Measurements from ENCODE around the gene EID3.
"Not testable (repeated sequence)": the region's sequence is repeated elsewhere in the genome, so short reads cannot be mapped to it uniquely, and the experiment has no call there.

The EID3 gene

DNA sequence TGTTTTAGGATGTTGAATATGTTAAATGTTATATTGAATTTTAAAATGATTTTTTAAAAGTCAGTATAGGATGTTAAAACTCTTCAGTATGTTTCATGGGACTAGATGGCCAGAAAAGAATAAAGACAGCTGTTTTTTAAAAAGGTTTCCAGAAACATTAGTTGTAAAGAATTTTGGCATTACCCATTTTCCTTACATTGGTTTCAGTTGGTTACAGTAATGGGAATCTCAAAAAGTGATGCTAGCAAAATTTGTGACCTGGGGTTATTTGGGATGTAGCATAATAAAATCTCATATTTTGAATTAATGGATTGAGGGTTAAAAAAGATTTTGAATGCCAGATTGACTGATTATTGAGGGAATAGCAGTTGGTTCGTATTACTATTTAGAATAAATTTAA is 25.3 kb downstream of the EID3 start:
- Histone ChIP-seq H3K79me2 (ENCODE audit: insufficient read depth, low read length) (0 out of 2 replicates have a peak, but pooled peaks cover 5% of the 10 kb centered on the region), H3K27me3 (ENCODE audit: low read length) (no peaks in the 10 kb centered on the region), H3K4me2 (ENCODE audit: low read depth, low read length, poor library complexity, severe bottlenecking) (no peak overlapping the region), H3K9ac (ENCODE audit: low read length) (no peak overlapping the region), H3K36me3 (ENCODE audit: low read length) (peaks cover 45% of the 10 kb centered on the region), H3K9me3 (ENCODE audit: insufficient read depth, low read length) (no peaks in the 10 kb centered on the region), H3F3A (ENCODE audit: insufficient read depth) (peaks cover 4% of the 10 kb centered on the region; the same call in 1 of the 2 replicates), H2AFZ (ENCODE audit: low read depth, low read length, severe bottlenecking) (no peak overlapping the region), H3K4me3 (ENCODE audit: insufficient read depth, low read length, poor library complexity, severe bottlenecking) (no peak overlapping the region), H3K9me2 (replicated peaks; ENCODE audit: insufficient read depth, low read length) (no peaks in the 10 kb centered on the region), H4K20me1 (ENCODE audit: low read depth, low read length) (0 out of 2 replicates have a peak, but pooled peaks cover 2% of the 10 kb centered on the region), H3K27ac (ENCODE audit: low read depth, low read length) (no peak overlapping the region)
- TF ChIP-seq EZH2phosphoT487 (conservative IDR thresholded peaks at IDR 0.05; ENCODE audit: low read length), result no peak

DNA sequence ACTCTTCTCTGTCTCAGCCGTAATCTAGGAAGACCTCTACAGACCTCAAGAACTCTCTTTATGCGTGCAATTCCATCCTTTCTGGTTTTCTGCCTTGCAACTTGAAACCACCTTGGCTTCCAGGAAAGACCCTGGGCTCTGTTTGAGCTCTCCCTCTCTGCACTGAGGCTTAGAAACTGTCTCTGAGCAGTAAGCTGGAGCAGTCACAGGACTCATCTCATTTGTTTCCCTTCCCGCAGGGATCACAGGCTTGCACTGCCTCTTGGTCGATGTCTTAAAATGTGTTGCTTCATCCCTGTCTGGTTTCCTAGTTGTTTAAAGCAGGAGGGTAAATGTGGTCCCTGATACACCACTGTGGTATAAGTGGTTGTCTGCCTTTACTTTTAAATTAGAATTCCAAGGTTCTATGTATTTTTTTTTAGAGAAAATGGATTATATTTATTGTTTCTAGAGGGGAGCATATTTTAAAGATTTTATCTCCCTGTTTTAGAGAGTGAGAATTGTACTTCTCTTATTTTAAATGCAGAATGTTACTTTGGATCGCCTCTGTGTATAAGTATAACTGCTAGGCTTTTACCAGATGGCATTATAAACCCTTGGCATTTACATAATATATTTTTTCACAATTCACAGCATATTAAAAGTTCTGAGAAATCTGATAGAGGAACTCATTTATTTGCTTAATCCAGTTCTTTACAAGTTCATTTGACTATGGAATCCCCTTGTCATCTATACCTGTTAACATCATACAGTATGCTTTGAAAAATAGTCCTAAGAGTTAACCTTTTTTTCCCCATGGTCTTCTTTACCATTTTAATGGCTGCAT is 26.4 kb downstream of the EID3 start:
- no peak overlapping the region for H3K4me3 ChIP-seq (ENCODE audit: insufficient read depth, low read length, poor library complexity, severe bottlenecking)
- peaks cover 4% of the 10 kb centered on the region; the same call in 1 of the 2 replicates for H3F3A ChIP-seq (ENCODE audit: insufficient read depth)
- peaks cover 52% of the 10 kb centered on the region for H3K36me3 ChIP-seq (ENCODE audit: low read length)
- H3K27me3 ChIP-seq (ENCODE audit: low read length), result no peaks in the 10 kb centered on the region
- no peak for TF ChIP-seq EZH2phosphoT487 (conservative IDR thresholded peaks at IDR 0.05; ENCODE audit: low read length)
- TF ChIP-seq, protein P1, sequence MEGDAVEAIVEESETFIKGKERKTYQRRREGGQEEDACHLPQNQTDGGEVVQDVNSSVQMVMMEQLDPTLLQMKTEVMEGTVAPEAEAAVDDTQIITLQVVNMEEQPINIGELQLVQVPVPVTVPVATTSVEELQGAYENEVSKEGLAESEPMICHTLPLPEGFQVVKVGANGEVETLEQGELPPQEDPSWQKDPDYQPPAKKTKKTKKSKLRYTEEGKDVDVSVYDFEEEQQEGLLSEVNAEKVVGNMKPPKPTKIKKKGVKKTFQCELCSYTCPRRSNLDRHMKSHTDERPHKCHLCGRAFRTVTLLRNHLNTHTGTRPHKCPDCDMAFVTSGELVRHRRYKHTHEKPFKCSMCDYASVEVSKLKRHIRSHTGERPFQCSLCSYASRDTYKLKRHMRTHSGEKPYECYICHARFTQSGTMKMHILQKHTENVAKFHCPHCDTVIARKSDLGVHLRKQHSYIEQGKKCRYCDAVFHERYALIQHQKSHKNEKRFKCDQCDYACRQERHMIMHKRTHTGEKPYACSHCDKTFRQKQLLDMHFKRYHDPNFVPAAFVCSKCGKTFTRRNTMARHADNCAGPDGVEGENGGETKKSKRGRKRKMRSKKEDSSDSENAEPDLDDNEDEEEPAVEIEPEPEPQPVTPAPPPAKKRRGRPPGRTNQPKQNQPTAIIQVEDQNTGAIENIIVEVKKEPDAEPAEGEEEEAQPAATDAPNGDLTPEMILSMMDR (IDR thresholded peaks at IDR 0.05; ENCODE audit: insufficient read depth, low read length, poor library complexity, severe bottlenecking), result no peak
- no peaks in the 10 kb centered on the region for H3K9me2 ChIP-seq (replicated peaks; ENCODE audit: insufficient read depth, low read length)
- H3K9ac ChIP-seq (ENCODE audit: low read length), result no peak overlapping the region
- no peak overlapping the region for H2AFZ ChIP-seq (ENCODE audit: low read depth, low read length, severe bottlenecking)
- H3K27ac ChIP-seq (ENCODE audit: low read depth, low read length), result no peak overlapping the region
- H3K79me2 ChIP-seq (ENCODE audit: insufficient read depth, low read length), result 0 out of 2 replicates have a peak, but pooled peaks cover 5% of the 10 kb centered on the region
- H3K4me2 ChIP-seq (ENCODE audit: low read depth, low read length, poor library complexity, severe bottlenecking), result no peak overlapping the region
- H4K20me1 ChIP-seq (ENCODE audit: low read depth, low read length), result 0 out of 2 replicates have a peak, but pooled peaks cover 2% of the 10 kb centered on the region
- no peaks in the 10 kb centered on the region for H3K9me3 ChIP-seq (ENCODE audit: insufficient read depth, low read length)

DNA sequence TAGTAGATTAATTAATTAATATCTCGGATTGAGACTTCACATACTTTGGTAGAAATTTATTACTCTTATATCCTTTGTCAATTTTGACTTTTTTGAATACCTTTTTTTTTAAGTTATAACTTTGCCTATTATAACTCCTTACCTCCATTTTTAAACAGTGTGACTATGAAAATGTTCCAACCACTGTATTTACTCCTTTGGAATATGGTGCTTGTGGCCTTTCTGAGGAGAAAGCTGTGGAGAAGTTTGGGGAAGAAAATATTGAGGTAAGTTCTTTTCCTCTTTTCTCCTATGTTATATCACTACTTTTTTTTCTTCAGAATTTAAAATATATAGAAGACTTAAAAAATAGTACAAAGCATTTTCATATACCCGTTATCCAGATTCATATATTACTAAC is 27.8 kb downstream of the EID3 start:
- 0 out of 2 replicates have a peak, but pooled peaks cover 5% of the 10 kb centered on the region for H3K79me2 ChIP-seq (ENCODE audit: insufficient read depth, low read length)
- H3K4me3 ChIP-seq (ENCODE audit: insufficient read depth, low read length, poor library complexity, severe bottlenecking), result no peak overlapping the region
- H2AFZ ChIP-seq (ENCODE audit: low read depth, low read length, severe bottlenecking), result no peak overlapping the region
- H3K4me2 ChIP-seq (ENCODE audit: low read depth, low read length, poor library complexity, severe bottlenecking), result no peak overlapping the region
- H3K9ac ChIP-seq (ENCODE audit: low read length), result no peak overlapping the region
- TF ChIP-seq EZH2phosphoT487 (conservative IDR thresholded peaks at IDR 0.05; ENCODE audit: low read length), result no peak
- TF ChIP-seq, protein P1 (IDR thresholded peaks at IDR 0.05; ENCODE audit: insufficient read depth, low read length, poor library complexity, severe bottlenecking), result no peak
- no peak overlapping the region for H3K27ac ChIP-seq (ENCODE audit: low read depth, low read length)
- H3K36me3 ChIP-seq (ENCODE audit: low read length), result peaks cover 54% of the 10 kb centered on the region
- H3K9me2 ChIP-seq (replicated peaks; ENCODE audit: insufficient read depth, low read length), result no peaks in the 10 kb centered on the region
- H4K20me1 ChIP-seq (ENCODE audit: low read depth, low read length), result 0 out of 2 replicates have a peak, but pooled peaks cover 2% of the 10 kb centered on the region
- H3K27me3 ChIP-seq (ENCODE audit: low read length), result no peaks in the 10 kb centered on the region
- peaks cover 4% of the 10 kb centered on the region; the same call in 1 of the 2 replicates for H3F3A ChIP-seq (ENCODE audit: insufficient read depth)
- no peaks in the 10 kb centered on the region for H3K9me3 ChIP-seq (ENCODE audit: insufficient read depth, low read length)

DNA sequence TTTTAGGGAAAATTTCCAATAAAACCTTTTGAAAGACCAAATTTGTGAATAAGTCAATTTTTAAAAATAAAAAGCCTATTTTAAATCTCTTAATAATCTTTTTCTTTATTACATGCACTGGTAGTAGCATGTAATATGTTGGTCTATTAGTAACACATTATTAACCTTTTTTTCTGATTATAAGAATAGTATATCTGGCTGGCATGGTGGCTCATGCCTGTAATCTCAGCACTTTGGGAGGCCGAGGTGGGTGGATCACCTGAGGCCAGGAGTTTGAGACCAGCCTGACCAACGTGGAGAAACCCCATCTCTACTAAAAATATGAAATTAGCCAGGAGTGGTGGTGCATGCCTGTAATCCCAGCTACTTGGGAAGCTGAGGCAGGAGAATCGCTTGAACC is 28.7 kb downstream of the EID3 start:
- H3K27ac ChIP-seq (ENCODE audit: low read depth, low read length); H3K4me2 ChIP-seq (ENCODE audit: low read depth, low read length, poor library complexity, severe bottlenecking); H3K27me3 ChIP-seq (ENCODE audit: low read length); H3K9ac ChIP-seq (ENCODE audit: low read length); H3K79me2 ChIP-seq (ENCODE audit: insufficient read depth, low read length); H2AFZ ChIP-seq (ENCODE audit: low read depth, low read length, severe bottlenecking); H3K9me3 ChIP-seq (ENCODE audit: insufficient read depth, low read length); H4K20me1 ChIP-seq (ENCODE audit: low read depth, low read length); H3K9me2 ChIP-seq (replicated peaks; ENCODE audit: insufficient read depth, low read length); H3F3A ChIP-seq (ENCODE audit: insufficient read depth); H3K4me3 ChIP-seq (ENCODE audit: insufficient read depth, low read length, poor library complexity, severe bottlenecking): not testable (repeated sequence)
- peaks cover 59% of the 10 kb centered on the region for H3K36me3 ChIP-seq (ENCODE audit: low read length)
